HUDEP-2 (cell line): ENCODE measurements around the gene TXNDC11.

Experiments
- DNase-seq, 76 experiments: peaks; one replicate each; lab custom pipeline; 2025; ENCODE audit not compliant: unreplicated experiment in 76 of 76; lab: John Stamatoyannopoulos, UW

The TXNDC11 gene

GRCh38 chr16:11635113-11635652, 107.5 kb downstream of the TXNDC11 start:
- DNase-seq, result no peak

DNA sequence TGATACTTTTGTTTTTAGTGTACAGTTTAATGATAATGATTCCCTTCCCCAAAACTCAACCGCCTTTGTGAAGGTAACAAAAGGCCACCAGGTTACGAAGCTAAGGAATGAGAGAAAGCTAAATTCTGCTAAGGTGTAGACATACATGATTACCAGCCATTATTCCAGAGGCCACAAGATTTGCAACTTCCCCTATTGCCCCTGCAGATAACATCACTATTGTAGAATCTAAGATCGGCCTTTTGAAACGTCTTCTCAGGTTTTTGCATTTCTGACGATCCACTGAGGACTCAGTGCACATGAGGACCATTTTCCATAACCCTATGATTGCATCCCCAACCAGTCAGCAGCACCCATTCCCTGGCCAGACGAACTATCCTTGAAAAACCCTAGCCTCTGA, 108.3 kb downstream of the TXNDC11 start:
- DNase-seq, result no peak

- no peak for DNase-seq
Observed at GRCh38 chr16:11633113-11633512, 109.5 kb downstream of the TXNDC11 start.

DNA sequence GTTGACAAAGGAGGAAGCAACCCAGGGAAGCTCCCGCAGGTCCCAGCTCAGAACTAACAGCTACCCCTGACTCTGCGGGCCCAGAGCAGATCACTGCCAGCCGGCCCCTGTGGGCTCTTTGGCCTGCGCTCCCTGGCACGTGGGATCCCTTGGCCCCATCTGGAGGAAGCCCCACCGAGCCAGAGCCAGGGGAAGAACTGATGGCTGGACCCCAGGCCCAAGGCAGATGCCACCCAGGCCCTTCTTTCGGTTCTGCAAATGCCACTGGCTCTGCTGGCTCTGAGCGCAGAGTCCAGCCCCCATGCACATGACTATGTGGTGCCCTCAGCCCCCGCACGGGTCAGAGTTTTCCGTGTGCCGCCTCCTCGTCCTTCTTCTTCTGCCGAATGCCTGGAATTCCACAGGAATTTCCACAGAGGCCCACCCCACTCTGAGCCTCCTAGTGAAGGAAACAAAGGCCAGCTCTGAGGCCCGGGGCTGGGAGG, 110.2 kb downstream of the TXNDC11 start:
- DNase-seq, result no peak

DNA sequence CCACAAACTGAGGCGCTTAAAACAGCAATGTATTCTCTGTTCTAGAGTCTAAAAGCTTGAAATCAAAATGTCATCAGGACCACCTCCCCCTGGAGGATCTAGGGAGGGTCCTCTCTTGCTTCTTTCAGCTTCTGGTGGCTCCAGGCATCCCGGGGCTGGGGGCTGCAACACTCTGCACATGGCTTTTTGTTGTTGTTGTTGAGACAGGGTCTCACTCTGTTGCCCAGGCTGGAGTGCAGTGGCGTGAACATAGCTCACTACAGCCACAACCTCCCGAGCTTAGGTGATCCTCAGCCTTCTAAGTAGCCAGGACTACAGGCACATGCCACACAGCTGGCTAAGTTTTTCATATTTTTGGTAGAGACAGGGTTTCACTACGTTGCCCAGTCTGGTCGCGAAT, 111.4 kb downstream of the TXNDC11 start:
- no peak for DNase-seq

- DNase-seq, result no peak
Observed at GRCh38 chr16:11630768-11631056, 111.9 kb downstream of the TXNDC11 start.

DNA sequence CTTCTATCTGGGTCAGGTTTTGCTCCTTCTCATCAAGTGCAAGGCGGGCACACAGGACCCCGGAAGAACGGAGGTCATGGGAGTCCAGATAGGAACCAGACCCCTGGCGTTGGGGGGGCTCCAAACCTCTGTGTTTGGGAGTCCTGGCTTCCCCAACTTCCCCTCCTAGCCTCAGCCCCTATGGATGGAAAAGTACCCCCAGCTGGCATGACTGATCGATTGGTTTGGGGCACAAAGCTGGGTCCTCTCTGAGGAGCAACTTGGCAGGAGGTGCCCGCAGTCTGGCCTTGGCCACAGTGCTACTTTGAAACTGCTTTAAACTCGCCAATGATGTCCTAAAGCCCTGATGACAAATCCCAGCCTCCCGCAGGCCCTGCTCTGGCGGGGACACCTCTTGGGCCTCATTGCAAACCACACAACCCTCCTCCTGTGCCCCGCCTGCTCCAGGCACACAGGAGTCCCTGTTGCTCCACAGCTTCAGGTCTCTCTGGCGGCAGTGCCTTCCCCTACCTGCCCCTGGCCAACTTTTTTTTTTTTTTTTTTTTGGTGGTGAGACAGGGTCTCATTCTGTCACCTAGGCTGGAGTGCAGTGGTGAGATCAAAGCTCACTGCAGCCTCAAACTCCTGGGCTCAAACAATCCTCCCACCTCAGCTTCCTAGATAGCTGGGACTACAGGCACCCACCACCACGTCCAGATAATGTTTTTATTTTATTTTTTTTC, 112.5 kb downstream of the TXNDC11 start:
- no peak for DNase-seq
